ENCODE data around the gene SCAI. TPM values are rescaled to one million over a fixed set of nuclear protein-coding genes. Genes with fewer than 3 reads are reported as not detected.

SCAI gene
- total RNA-seq, 2 experiments from 2014 or later: 21.5 to 25.0 TPM

GRCh38 chr9:124980431-124980830 lies 162.9 kb downstream of the SCAI start:
- intact Hi-C loops (cut with micrococcal nuclease; ENCODE audit: unreplicated experiment): no loop called here
- Histone ChIP-seq H3K9me3 (ENCODE audit: low read length) (no peaks in the 10 kb centered on the region), H4K20me1 (ENCODE audit: insufficient read depth, low read length) (no peaks in the 10 kb centered on the region), H3K4me3 (ENCODE audit: low read depth, low read length, poor library complexity, severe bottlenecking) (no peak overlapping the region), H3K4me2 (ENCODE audit: low read length) (no peak overlapping the region), H2AFZ (ENCODE audit: low read length) (no peak overlapping the region), H3K27ac (ENCODE audit: low read depth, low read length, poor library complexity, severe bottlenecking) (no peak overlapping the region), H3K9me2 (ENCODE audit: insufficient read depth, low read length) (no peaks in the 10 kb centered on the region), H3K4me1 (ENCODE audit: insufficient read depth, low read length, poor library complexity, severe bottlenecking) (no peaks in the 10 kb centered on the region), H3K36me3 (ENCODE audit: insufficient read depth, low read length) (peaks cover 32% of the 10 kb centered on the region; the same call in 1 of the 2 replicates), H3K79me2 (ENCODE audit: insufficient read depth, low read depth, low read length) (no peaks in the 10 kb centered on the region)
- no TSS peak for BruUV-seq (replicated peaks)
- TF ChIP-seq EZH2phosphoT487 (IDR thresholded peaks at IDR 0.05; ENCODE audit: borderline replicate concordance, low read depth, low read length): no peak
- no peak for TF ChIP-seq CTCF (conservative IDR thresholded peaks at IDR 0.05; ENCODE audit: low read length)
- POLR2A ChIA-PET: interaction anchor here (0.5 to 1.9 kb wide), 3 partner anchors 12 to 82 kb away, joined by 3 to 4 read pairs (median 3); no protein-coding TSS in a partner anchor
- CTCF ChIA-PET (ENCODE audit: unreplicated experiment): no interaction called here
- DNase-seq (ENCODE audit: low spot score): no peak

- Histone ChIP-seq H4K20me1 (ENCODE audit: insufficient read depth, low read length) (no peaks in the 10 kb centered on the region), H3K9me2 (ENCODE audit: insufficient read depth, low read length) (no peaks in the 10 kb centered on the region), H2AFZ (ENCODE audit: low read length) (no peak overlapping the region), H3K36me3 (ENCODE audit: insufficient read depth, low read length) (peaks cover 36% of the 10 kb centered on the region), H3K9me3 (ENCODE audit: low read length) (no peaks in the 10 kb centered on the region), H3K79me2 (ENCODE audit: insufficient read depth, low read depth, low read length) (no peaks in the 10 kb centered on the region), H3K27ac (ENCODE audit: low read depth, low read length, poor library complexity, severe bottlenecking) (no peak overlapping the region), H3K4me2 (ENCODE audit: low read length) (no peak overlapping the region), H3K4me3 (ENCODE audit: low read depth, low read length, poor library complexity, severe bottlenecking) (no peak overlapping the region), H3K4me1 (ENCODE audit: insufficient read depth, low read length, poor library complexity, severe bottlenecking) (no peaks in the 10 kb centered on the region)
- DNase-seq (ENCODE audit: low spot score): no peak
- ChIA-PET CTCF (ENCODE audit: unreplicated experiment) (no interaction called here), POLR2A (interaction anchor here (1.1 kb wide), 1 partner anchor 20 kb away, joined by 3 read pairs; no protein-coding TSS in a partner anchor)
- intact Hi-C loops (cut with micrococcal nuclease; ENCODE audit: unreplicated experiment): no loop called here
- BruUV-seq (replicated peaks): no TSS peak
- TF ChIP-seq EZH2phosphoT487 (IDR thresholded peaks at IDR 0.05; ENCODE audit: borderline replicate concordance, low read depth, low read length) (no peak), CTCF (conservative IDR thresholded peaks at IDR 0.05; ENCODE audit: low read length) (no peak)
Measured at GRCh38 chr9:124975131-124975530, 168.2 kb downstream of the SCAI start.

GRCh38 chr9:124973807-124974206 lies 169.5 kb downstream of the SCAI start:
- no peak for TF ChIP-seq CTCF (conservative IDR thresholded peaks at IDR 0.05; ENCODE audit: low read length)
- no peak for TF ChIP-seq EZH2phosphoT487 (IDR thresholded peaks at IDR 0.05; ENCODE audit: borderline replicate concordance, low read depth, low read length)
- CTCF ChIA-PET (ENCODE audit: unreplicated experiment): no interaction called here
- BruUV-seq (replicated peaks): no TSS peak

More at GRCh38 chr9:124973807-124974206, 169.5 kb downstream of the SCAI start:
- peaks cover 38% of the 10 kb centered on the region for H3K36me3 ChIP-seq (ENCODE audit: insufficient read depth, low read length)
- DNase-seq (ENCODE audit: low spot score): no peak
- no peaks in the 10 kb centered on the region for H4K20me1 ChIP-seq (ENCODE audit: insufficient read depth, low read length)
- H3K4me2 ChIP-seq (ENCODE audit: low read length): no peak overlapping the region
- intact Hi-C loops (cut with micrococcal nuclease; ENCODE audit: unreplicated experiment): no loop called here
- H3K4me1 ChIP-seq (ENCODE audit: insufficient read depth, low read length, poor library complexity, severe bottlenecking): no peaks in the 10 kb centered on the region
- POLR2A ChIA-PET: interaction anchor here (0.5 to 1.1 kb wide), 2 partner anchors 19 to 312 kb away, joined by 3 read pairs; no protein-coding TSS in a partner anchor
- H3K79me2 ChIP-seq (ENCODE audit: insufficient read depth, low read depth, low read length): no peaks in the 10 kb centered on the region
- H3K27ac ChIP-seq (ENCODE audit: low read depth, low read length, poor library complexity, severe bottlenecking): no peak overlapping the region
- no peak overlapping the region for H3K4me3 ChIP-seq (ENCODE audit: low read depth, low read length, poor library complexity, severe bottlenecking)
- H3K9me2 ChIP-seq (ENCODE audit: insufficient read depth, low read length): no peaks in the 10 kb centered on the region
- no peaks in the 10 kb centered on the region for H3K9me3 ChIP-seq (ENCODE audit: low read length)
- no peak overlapping the region for H2AFZ ChIP-seq (ENCODE audit: low read length)

Data from OCI-LY7 (cell line).